Upper lobe of left lung (tissue), 4 donors: ENCODE measurements around the gene CRIP3.

Experiments
- POLR2A ChIP-seq, 4 donors: fragments of 450-650 bp; IDR thresholded peaks; one replicate each; pipeline ENCODE4 v1.5.1; 2016 to 2017; ENCODE audit warnings: antibody characterized with exemption in 4 of 4, mild to moderate bottlenecking in 2 of 4
- POLR2AphosphoS5 ChIP-seq, 2 donors: sonication (generic); formaldehyde crosslinking; IDR thresholded peaks; one replicate each; pipeline ENCODE4 v1.5.1; 2017; ENCODE audit warnings: antibody characterized with exemption in 2 of 2
- TF ChIP-seq, protein P1 (sequence below), 6 experiments: fragments of 450-650 bp in 4 of 6; fragments of 200-600 bp in 2 of 6; sonication (generic) in 2 of 6; IDR thresholded peaks; one replicate each; pipeline ENCODE4 v1.5.1; 2016 to 2019; ENCODE audit warnings: antibody characterized with exemption in 6 of 6

DNA sequence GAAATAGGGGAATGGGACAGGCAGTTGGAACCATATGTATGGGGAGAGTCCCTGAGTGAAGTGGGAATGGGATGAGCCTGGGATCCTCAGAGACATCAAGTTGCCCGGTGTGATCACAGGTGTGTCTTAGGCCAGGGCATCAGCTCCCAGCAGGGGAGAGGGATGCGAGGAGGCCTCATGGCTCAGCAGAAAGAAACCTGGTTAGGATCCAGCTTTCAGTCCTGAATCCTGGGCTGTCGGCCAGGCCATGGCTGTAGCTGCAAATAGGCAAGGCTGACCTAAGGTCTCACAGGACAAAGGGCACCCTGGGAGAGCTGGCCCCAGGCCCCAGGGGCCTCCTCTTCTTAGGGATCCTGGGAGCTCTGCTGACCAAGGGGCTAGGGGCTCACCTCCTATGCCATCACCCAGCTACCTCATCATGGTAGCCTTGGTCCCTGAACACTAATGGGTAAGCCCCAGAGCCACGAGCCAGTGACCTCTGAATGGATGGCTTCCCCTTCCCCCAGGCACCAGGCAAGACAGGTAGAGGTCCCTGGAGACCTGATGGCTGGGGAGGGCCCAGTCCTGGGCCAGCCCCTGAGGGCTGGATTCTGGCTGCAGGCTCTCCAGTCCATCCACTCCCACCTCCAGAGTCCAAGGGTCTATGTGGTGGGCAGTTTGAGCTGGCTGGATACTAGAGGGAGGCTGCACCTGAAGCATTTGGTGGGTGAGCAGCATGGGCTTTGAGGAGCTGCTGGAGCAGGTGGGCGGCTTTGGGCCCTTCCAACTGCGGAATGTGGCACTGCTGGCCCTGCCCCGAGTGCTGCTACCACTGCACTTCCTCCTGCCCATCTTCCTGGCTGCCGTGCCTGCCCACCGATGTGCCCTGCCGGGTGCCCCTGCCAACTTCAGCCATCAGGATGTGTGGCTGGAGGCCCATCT is 10.7 kb downstream of the CRIP3 start, which contains the start of gene SLC22A7:
- TF ChIP-seq, protein P1, sequence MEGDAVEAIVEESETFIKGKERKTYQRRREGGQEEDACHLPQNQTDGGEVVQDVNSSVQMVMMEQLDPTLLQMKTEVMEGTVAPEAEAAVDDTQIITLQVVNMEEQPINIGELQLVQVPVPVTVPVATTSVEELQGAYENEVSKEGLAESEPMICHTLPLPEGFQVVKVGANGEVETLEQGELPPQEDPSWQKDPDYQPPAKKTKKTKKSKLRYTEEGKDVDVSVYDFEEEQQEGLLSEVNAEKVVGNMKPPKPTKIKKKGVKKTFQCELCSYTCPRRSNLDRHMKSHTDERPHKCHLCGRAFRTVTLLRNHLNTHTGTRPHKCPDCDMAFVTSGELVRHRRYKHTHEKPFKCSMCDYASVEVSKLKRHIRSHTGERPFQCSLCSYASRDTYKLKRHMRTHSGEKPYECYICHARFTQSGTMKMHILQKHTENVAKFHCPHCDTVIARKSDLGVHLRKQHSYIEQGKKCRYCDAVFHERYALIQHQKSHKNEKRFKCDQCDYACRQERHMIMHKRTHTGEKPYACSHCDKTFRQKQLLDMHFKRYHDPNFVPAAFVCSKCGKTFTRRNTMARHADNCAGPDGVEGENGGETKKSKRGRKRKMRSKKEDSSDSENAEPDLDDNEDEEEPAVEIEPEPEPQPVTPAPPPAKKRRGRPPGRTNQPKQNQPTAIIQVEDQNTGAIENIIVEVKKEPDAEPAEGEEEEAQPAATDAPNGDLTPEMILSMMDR (IDR thresholded peaks at IDR 0.05) = no peak
- TF ChIP-seq POLR2AphosphoS5 (IDR thresholded peaks at IDR 0.05) = no peak
- no peak for TF ChIP-seq POLR2A (IDR thresholded peaks at IDR 0.05)
